Activated naive CD4-positive, alpha-beta T cell treated with anti-CD3 and anti-CD28 coated beads, Interleukin-2, amount 10 ng/mL, durations not matched to agents 7 days and 5 days (primary cell): ENCODE data around the gene CENPVL2.
A peak's percentile ranks its signal among the peaks of the same experiment; 100 is the strongest.
"Not testable (repeated sequence)": the region's sequence is repeated elsewhere in the genome, so short reads cannot be mapped to it uniquely, and the experiment has no call there.

Experiments
- CTCF ChIA-PET: fragments of 350-600 bp; sonication (Branson Sonifier 250); formaldehyde crosslinking; loops from one replicate; lab custom pipeline; 2021; ENCODE audit warnings: antibody characterized with exemption; lab: Charles Lee
- DNase-seq: peaks from one replicate; pipeline ENCODE4 v3.0.0-alpha.2; 2020
- H3K27ac Mint-ChIP-seq: one replicate; pipeline ENCODE4 v1.8.0; 2021; ENCODE audit warnings: mild to moderate bottlenecking, moderate library complexity, mixed read lengths
- H3K27me3 Mint-ChIP-seq: one replicate; pipeline ENCODE4 v1.8.0; 2021; ENCODE audit warnings: mild to moderate bottlenecking, mixed read lengths
- H3K36me3 Mint-ChIP-seq: one replicate; pipeline ENCODE4 v1.8.0; 2021; ENCODE audit warnings: mixed read lengths
- H3K4me1 Mint-ChIP-seq: one replicate; pipeline ENCODE4 v1.8.0; 2021; ENCODE audit warnings: mixed read lengths
- H3K4me3 Mint-ChIP-seq: one replicate; pipeline ENCODE4 v1.8.0; 2021; ENCODE audit warnings: mild to moderate bottlenecking, moderate library complexity, mixed read lengths
- H3K9me3 Mint-ChIP-seq: one replicate; pipeline ENCODE4 v1.8.0; 2021; ENCODE audit warnings: mixed read lengths

The CENPVL2 gene

GRCh38 chrX:51682720-51683062, at the start of gene CENPVL2:
TSS of gene CENPVL2 (minus strand) at chrX:51682831. CDS start at chrX:51682831, 0 bp downstream.
- H3K4me3 Mint-ChIP-seq, H3K27me3 Mint-ChIP-seq, DNase-seq, H3K9me3 Mint-ChIP-seq, H3K27ac Mint-ChIP-seq, H3K4me1 Mint-ChIP-seq, H3K36me3 Mint-ChIP-seq, CTCF ChIA-PET: not testable (repeated sequence)

DNA sequence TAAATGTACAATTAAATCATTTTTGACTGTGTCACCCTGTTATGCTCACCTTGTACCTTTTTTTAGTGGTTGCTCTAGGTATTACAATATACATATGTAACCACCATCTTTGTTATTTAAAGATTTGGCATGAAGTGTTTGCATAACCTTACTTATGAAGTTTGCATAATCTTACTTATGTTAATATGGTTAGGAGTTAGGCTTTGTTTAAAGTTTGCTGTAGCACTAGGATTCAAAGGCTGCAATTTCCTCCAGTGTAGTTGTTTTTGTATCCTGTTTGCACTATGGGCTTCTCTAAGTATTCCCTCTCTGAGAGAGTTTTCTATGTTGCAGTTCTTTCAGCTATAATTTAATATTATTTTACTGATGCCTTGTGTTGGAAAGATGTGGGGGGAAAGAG, 45.6 kb upstream of the CENPVL2 start:
- CTCF ChIA-PET, result no interaction called here
- Mint-ChIP-seq H3K27ac (no peak overlapping the region), H3K4me3 (no peak overlapping the region), H3K27me3 (peaks cover 5% of the 10 kb centered on the region), H3K9me3 (no peaks in the 10 kb centered on the region), H3K4me1 (no peaks in the 10 kb centered on the region), H3K36me3 (no peaks in the 10 kb centered on the region)
- DNase-seq, result no peak

DNA sequence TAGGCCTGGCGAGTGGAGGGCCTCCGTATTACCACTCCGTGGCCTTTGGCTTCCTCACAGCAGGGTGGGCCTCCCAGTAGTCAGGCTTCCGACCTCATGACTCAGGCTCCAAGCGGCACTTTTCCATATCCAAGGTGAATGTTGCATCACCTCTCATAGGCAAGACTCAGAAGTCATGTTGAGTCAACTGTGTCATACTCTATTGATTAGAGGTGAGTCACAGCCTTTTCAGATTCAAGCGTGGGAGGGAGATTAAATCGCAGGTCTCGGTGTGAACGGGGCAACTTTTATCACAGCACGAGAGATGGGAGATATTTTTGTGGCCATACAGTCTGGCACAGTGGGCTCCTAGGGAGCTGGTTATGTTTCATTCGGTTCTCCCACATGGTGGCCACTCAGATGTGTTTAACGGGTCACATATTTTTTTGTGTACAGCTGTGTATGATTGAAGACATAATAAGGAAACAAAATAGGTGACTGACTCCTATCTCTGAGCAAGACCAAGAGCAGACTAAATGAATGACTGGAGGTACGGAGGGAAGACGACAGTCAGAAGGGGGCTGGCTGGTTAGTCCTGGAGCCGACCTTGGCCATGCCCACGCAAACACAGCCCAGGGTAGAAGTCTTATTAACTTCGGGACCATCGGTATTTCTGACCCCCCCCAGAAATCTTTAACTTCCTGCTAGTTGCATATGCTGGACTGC, 30.5 kb upstream of the CENPVL2 start:
- H3K4me1 Mint-ChIP-seq, H3K9me3 Mint-ChIP-seq, CTCF ChIA-PET, H3K36me3 Mint-ChIP-seq, H3K27ac Mint-ChIP-seq, DNase-seq, H3K4me3 Mint-ChIP-seq, H3K27me3 Mint-ChIP-seq: not testable (repeated sequence)

DNA sequence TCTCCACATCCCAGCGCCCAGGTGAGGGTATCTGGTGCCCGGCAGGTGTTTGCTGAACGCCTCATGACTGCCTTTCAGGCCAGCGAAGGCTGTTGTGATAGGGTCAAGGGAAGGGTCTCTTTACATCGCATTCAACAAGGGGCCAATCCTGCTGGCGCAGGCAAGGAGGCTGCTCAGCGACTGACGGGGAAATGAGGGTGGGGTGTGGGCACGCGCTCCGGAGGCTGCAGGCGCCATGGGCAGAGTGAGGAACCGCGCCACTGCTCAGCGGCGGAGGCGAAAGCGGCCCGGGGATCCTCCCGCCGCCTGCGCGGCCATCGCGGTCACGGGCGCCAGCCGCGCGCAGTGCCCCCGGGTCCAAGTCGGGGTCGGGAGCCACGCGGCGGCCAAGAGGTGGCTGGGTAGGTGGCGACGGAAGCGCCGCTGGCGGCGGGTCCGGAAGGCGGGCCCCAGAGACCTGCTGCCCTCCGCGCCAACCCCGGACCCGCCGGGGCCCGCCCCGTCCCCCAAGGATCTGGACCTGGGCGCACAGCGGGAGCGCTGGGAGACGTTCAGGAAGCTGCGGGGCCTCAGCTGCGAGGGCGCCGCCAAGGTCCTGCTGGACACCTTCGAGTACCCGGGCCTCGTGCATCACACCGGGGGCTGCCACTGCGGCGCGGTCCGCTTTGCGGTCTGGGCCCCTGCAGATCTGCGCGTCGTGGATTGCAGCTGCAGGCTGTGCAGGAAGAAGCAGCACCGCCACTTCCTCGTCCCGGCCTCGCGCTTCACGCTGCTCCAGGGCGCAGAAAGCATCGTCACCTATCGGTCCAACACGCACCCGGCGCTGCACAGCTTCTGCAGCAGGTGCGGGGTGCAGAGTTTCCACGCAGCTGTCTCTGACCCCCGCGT, 27.9 kb upstream of the CENPVL2 start, which contains the start of gene CENPVL1:
TSS of gene CENPVL1 (plus strand) at position 236 of the 888 bp plus-strand sequence. CDS start at position 236, 0 bp downstream.
- H3K27ac Mint-ChIP-seq, DNase-seq, H3K36me3 Mint-ChIP-seq, H3K9me3 Mint-ChIP-seq, H3K4me3 Mint-ChIP-seq, CTCF ChIA-PET, H3K27me3 Mint-ChIP-seq, H3K4me1 Mint-ChIP-seq: not testable (repeated sequence)

- no peak overlapping the region for H3K27ac Mint-ChIP-seq
- peaks cover 6% of the 10 kb centered on the region for H3K27me3 Mint-ChIP-seq
- H3K9me3 Mint-ChIP-seq, result no peaks in the 10 kb centered on the region
- no peak overlapping the region for H3K4me3 Mint-ChIP-seq
- H3K36me3 Mint-ChIP-seq, result no peaks in the 10 kb centered on the region
- CTCF ChIA-PET, result no interaction called here
- DNase-seq, result no peak
- H3K4me1 Mint-ChIP-seq, result no peaks in the 10 kb centered on the region
Measured at GRCh38 chrX:51697397-51697796, 14.8 kb upstream of the CENPVL2 start.

- CTCF ChIA-PET, result no interaction called here
- no peaks in the 10 kb centered on the region for H3K36me3 Mint-ChIP-seq
- no peaks in the 10 kb centered on the region for H3K4me1 Mint-ChIP-seq
- H3K27ac Mint-ChIP-seq, result no peak overlapping the region
- no peak overlapping the region for H3K4me3 Mint-ChIP-seq
- H3K9me3 Mint-ChIP-seq, result no peaks in the 10 kb centered on the region
- H3K27me3 Mint-ChIP-seq, result peaks cover 6% of the 10 kb centered on the region
- DNase-seq, result no peak
Measured at GRCh38 chrX:51694254-51694653, 11.6 kb upstream of the CENPVL2 start.

DNA sequence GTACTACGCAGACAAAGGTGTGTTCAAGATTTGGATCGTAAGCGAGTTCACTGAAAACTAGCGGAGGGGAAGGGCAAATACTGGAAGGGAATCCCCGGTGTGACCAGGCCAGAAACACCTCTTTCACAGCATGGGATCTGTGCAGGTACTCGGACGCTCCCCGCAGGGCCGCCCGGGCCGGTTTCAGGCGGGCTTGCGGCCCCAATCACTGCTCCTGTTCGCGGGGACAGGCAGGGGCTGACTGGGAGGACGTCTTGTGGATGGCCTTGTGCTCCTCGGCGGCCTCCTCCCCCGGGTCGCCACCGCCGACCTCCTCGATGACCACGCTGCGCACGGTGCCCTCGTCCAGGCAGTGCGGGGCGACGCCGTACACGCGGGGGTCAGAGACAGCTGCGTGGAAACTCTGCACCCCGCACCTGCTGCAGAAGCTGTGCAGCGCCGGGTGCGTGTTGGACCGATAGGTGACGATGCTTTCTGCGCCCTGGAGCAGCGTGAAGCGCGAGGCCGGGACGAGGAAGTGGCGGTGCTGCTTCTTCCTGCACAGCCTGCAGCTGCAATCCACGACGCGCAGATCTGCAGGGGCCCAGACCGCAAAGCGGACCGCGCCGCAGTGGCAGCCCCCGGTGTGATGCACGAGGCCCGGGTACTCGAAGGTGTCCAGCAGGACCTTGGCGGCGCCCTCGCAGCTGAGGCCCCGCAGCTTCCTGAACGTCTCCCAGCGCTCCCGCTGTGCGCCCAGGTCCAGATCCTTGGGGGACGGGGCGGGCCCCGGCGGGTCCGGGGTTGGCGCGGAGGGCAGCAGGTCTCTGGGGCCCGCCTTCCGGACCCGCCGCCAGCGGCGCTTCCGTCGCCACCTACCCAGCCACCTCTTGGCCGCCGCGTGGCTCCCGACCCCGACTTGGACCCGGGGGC, 567 bp downstream of the CENPVL2 start:
- H3K4me1 Mint-ChIP-seq, H3K27ac Mint-ChIP-seq, H3K4me3 Mint-ChIP-seq, H3K36me3 Mint-ChIP-seq, H3K9me3 Mint-ChIP-seq, CTCF ChIA-PET, DNase-seq, H3K27me3 Mint-ChIP-seq: not testable (repeated sequence)

- H3K4me1 Mint-ChIP-seq, H3K36me3 Mint-ChIP-seq, CTCF ChIA-PET, H3K4me3 Mint-ChIP-seq, DNase-seq, H3K27ac Mint-ChIP-seq, H3K27me3 Mint-ChIP-seq, H3K9me3 Mint-ChIP-seq: not testable (repeated sequence)
Measured at GRCh38 chrX:51679689-51680433, 2.8 kb downstream of the CENPVL2 start.

- no peak for DNase-seq
- H3K4me3 Mint-ChIP-seq, result no peak overlapping the region
- CTCF ChIA-PET, result no interaction called here
- peaks cover 4% of the 10 kb centered on the region for H3K27me3 Mint-ChIP-seq
- no peaks in the 10 kb centered on the region for H3K9me3 Mint-ChIP-seq
- no peak overlapping the region for H3K27ac Mint-ChIP-seq
- H3K36me3 Mint-ChIP-seq, result no peaks in the 10 kb centered on the region
- H3K4me1 Mint-ChIP-seq, result peaks cover 2% of the 10 kb centered on the region
Measured at GRCh38 chrX:51665981-51666380, 16.6 kb downstream of the CENPVL2 start.

GRCh38 chrX:51643377-51643776, 39.3 kb downstream of the CENPVL2 start:
- H3K9me3 Mint-ChIP-seq, result no peaks in the 10 kb centered on the region
- H3K4me1 Mint-ChIP-seq, result no peaks in the 10 kb centered on the region
- H3K27me3 Mint-ChIP-seq, result peaks cover 10% of the 10 kb centered on the region
- DNase-seq, result no peak
- H3K36me3 Mint-ChIP-seq, result no peaks in the 10 kb centered on the region
- CTCF ChIA-PET, result interaction anchor here (1.2 kb wide), 1 partner anchor 217 kb away, joined by 3 read pairs; no protein-coding TSS in a partner anchor
- no peak overlapping the region for H3K27ac Mint-ChIP-seq
- no peak overlapping the region for H3K4me3 Mint-ChIP-seq

GRCh38 chrX:51641421-51642021, 41.1 kb downstream of the CENPVL2 start:
- peaks cover 10% of the 10 kb centered on the region for H3K27me3 Mint-ChIP-seq
- CTCF ChIA-PET, result interaction anchor here (1.0 to 1.2 kb wide), 2 partner anchors 219 to 621 kb away, joined by 4 to 5 read pairs; no protein-coding TSS in a partner anchor
- H3K27ac Mint-ChIP-seq, result no peak overlapping the region
- H3K4me3 Mint-ChIP-seq, result no peak overlapping the region
- H3K36me3 Mint-ChIP-seq, result no peaks in the 10 kb centered on the region
- H3K9me3 Mint-ChIP-seq, result no peaks in the 10 kb centered on the region
- DNase-seq, result peak; percentile 20
- H3K4me1 Mint-ChIP-seq, result no peaks in the 10 kb centered on the region

DNA sequence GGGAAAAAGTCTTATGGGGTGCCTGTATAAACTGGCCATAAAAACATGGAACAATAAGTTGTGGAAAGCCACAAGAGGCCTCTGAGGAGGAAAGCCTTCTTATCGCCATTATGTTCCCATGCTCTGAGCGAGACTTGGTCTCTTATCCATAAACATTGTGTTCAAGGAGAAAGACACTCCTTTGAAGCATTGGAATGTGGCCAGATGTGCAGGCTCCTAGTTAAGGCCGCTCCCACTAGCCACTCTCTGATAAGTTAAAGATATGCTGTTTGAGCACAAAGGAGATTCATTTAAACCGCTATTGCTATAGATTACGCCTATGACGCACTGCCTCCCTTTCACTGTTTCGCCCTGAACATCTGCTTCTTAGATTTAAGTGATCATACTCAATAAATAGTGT, 46.1 kb downstream of the CENPVL2 start:
- H3K9me3 Mint-ChIP-seq, H3K4me3 Mint-ChIP-seq, CTCF ChIA-PET, H3K27ac Mint-ChIP-seq, DNase-seq, H3K36me3 Mint-ChIP-seq, H3K27me3 Mint-ChIP-seq, H3K4me1 Mint-ChIP-seq: not testable (repeated sequence)
